ENCODE data around the gene ZNF521.

Gene ZNF521

DNA sequence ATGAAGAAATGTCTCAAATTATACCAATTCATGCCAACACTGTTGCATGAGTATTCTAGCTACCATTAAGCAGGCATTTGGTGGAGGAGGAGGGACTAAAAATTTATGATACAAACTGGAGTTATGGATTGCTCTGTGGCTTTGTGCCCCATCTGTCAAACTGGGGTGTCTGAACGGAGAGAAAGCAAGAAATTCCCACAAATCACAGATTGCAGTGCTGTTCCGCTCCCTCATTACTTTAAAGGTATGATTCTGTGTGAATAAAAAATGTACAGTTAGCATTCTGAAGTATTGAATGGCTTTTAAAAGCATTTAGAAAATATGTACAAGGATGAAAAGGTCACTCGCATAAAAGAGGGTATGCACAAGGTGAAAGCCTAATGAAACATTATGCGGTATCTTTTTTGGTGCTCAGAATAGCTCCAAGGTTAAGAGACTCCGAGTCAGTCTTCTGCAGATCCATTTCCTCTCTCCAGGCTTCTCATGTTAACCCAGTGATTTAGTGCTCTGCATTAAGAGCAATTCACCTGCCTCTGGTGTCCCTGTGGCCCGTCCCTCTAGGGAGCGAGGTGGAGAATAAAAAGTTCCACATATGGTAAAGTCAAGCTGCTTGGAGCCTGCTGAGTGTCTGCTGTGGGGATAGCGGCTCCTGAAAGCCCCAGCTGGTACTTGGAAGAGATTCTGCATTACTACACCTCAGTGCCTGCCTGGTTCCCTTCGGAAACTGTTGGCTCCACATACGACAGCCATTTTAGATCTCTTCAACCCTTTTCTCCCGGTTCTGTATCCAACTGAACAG, 184.2 kb downstream of the ZNF521 start:
- DNase-seq (ENCODE audit: low read depth in 2 of 2), result no peak

DNA sequence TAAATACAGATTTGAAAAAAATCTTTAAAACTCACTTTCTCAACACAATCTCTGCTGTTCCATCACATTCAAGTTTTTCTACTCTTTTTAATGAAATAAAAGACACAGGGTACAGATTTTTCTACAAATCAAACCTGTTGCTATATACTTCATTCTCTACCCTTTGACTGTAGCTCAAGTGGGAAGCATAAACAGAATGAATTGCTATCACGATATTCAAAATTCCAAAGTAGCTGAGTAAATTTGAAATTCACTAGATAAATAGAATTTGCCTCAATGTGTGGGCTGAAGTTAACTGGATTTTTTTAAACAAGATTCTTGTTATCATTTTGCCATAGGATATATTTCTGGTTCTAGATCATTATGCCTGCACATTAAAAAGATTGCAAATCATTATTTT, 185.9 kb downstream of the ZNF521 start:
- DNase-seq (ENCODE audit: low read depth in 2 of 2), result no peak

- DNase-seq (ENCODE audit: low read depth in 2 of 2), result no peak
Measured at GRCh38 chr18:25164848-25165811, 186.8 kb downstream of the ZNF521 start.

DNA sequence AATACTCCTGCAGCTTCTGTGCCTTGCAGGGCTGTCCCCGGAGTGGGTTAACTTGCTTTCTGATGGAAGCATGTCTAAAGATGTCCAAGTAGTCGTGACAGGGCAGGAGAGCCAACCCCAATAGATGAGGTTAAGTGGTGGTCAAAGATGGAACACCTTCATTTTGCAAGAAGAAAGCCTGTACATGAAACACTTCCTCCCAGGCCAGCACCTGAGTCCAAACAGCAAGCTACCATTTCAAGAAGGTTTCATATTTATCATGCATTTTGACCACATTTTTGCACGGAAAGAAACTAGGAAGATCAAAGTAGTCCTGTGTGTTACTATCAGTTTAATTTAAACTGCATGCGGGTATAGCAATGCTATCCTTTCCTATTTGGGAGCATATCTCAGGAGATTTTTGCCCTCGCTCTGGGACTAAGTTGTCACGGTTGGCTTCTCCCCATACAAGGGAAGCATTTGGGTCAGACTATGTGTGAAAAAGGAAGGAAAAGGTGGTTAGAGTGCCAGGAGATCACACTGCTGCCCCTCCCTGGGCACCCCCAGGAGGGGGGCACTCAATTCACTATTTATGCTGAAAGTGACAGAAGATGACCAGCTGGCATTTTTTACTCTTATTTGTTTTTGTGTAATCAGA, 187.6 kb downstream of the ZNF521 start:
- DNase-seq (ENCODE audit: low read depth in 2 of 2), result no peak

DNA sequence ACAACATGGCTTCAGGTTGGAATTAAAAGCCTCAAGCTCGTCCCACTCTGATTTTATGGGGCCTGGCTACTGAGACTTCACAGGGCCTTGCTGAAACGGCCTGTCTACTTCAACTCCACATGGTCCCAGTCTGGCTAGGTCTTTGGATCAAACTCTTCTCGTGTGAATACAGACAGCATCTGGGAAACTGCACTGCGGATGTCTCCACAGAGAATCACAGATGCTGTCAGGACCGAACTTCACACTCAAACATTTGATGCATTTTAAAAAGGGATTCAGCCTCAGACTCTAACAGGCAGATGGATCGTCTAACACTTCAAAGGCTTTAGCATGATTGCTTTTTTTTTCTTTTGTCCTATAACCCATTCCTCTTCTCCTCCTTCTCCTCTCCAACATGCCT, 198.5 kb downstream of the ZNF521 start:
- no peak for DNase-seq (ENCODE audit: low read depth in 2 of 2)

DNA sequence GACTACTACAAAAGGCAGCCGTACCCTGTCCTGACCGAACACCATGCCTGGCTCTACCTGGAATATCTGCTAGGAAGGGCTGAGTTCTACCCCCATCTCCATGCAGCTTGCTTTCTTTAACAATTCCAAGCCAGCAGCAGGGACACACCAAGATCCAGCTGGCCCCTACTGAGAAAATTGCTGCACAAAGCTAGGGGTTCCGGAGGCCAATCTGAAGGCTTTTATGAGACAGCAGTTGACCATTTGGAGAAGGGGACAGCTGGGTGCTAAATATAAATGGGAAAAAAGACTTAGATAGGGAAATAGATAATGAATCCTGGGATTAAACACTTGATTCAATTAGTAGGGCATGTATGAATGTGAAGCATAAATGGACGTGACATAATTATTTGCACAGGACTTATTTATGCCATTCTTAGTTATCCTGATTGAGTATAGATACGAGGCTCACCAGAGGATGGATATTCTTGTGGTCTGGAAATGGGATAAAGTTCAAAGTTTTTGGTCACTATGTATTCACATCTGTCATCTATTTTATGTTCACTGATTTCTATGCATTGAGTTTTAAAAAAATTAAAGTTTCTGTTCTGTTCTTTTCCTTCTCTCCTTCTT, 204.0 kb downstream of the ZNF521 start:
- DNase-seq (ENCODE audit: low read depth in 2 of 2), result no peak

DNA sequence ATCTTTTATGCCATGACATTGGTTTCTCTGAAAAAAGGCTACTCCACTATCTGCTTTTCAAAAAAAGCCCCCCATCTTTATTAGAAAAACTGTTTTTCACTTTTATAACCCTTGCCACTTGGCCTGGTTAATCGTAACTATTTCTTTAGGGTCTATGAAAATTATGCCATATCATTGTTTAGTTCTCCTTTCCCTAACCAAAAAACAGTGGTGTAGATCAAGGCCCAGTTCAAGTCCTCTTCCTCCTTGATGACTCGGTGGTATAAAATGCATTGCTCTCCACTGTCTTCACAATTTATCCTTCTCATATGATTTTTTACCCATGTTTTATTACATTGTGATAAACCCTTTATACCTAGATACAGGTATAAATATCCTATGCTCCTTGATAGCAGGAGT, 205.5 kb downstream of the ZNF521 start:
- no peak for DNase-seq (ENCODE audit: low read depth in 2 of 2)

- no peak for DNase-seq (ENCODE audit: low read depth in 2 of 2)
Measured at GRCh38 chr18:25145731-25146511, 206.0 kb downstream of the ZNF521 start.

GRCh38 chr18:25144820-25145219, 207.1 kb downstream of the ZNF521 start:
- no peak for DNase-seq (ENCODE audit: low read depth in 2 of 2)

- no peak for DNase-seq (ENCODE audit: low read depth in 2 of 2)
Measured at GRCh38 chr18:25141886-25142285, 210.1 kb downstream of the ZNF521 start.

DNA sequence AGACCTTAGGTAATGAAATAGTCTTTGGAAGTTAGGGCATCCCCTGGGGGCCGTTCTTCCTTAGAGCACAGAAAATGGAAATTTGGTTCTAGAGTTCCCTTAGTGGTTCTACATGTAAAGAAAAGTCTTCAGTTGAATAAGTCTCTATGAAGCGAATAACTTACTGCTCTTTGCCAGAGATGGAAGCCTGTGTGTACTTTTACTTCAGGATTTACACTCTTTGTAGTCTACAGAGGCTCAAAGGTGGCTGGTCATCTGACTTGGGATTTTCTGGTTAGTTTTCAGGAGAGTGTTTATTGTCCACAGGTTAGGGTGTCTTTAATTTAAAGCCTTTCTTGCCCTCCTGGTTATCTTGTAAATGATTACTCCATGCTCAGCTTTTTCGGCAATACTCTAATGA, 210.6 kb downstream of the ZNF521 start:
- DNase-seq (ENCODE audit: low read depth in 2 of 2), result no peak

- DNase-seq (ENCODE audit: low read depth in 2 of 2), result no peak
Measured at GRCh38 chr18:25140962-25141308, 211.0 kb downstream of the ZNF521 start.

DNA sequence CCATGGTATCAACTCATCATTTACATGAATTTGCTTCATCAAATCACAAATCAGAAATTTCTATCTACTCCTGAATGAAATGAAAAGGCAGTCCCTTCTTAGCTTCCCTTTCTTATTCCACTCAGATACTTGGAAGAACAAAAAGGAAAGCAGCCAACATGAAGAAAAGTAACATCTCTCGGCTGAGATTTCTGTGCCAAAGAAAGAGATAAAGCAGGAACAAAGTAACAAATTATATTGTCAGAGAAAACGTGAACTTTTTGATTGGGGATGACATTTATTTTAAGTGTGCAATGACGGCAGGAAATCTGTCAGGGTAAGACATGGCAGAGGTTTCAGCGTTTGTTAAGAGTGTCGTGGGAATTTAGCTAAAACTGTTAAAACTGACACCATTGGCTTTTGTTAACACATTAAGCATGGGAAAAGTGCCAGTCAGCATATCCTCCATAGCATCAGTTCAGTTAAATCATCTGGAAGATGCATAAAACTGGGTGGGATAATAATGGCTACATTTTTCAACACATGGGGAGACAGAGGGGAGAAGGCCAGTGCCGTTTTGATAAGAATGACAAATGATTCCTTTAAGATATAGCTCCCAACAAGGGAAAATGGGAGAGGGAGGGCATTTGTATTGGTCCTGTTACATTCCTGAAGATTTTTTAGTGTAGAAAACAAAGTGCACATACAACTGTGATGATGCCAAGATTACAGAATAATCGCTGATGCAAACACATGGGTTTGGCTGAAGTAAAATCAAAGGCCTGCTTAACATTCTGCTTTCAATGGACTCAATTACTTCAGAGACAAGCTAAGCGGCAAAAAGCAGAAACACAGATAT, 211.6 kb downstream of the ZNF521 start:
- no peak for DNase-seq (ENCODE audit: low read depth in 2 of 2)

- DNase-seq (ENCODE audit: low read depth in 2 of 2), result no peak
Measured at GRCh38 chr18:25137197-25137472, 214.8 kb downstream of the ZNF521 start.

GRCh38 chr18:25136416-25137196, 215.4 kb downstream of the ZNF521 start:
- no peak for DNase-seq (ENCODE audit: low read depth in 2 of 2)

DNA sequence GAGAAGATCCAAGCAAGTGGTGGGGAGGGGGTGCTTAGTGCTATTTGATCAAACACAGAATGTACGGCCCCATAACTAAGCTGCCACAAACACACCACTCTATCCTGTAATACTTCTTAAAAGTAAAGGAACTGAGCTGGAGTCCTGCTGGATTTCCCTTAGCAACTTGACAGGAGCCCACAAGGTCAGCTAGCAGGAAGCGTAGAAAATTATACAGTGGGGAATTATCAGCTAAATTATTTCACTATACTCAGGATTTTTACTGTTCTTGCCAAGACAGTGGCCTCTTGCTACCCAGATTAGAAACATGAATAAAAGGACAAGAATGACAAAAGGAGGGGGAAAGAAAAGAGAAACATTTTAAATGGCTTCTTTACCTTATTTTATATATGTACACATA, 217.1 kb downstream of the ZNF521 start:
- no peak for DNase-seq (ENCODE audit: low read depth in 2 of 2)

- no peak for DNase-seq (ENCODE audit: low read depth in 2 of 2)
Measured at GRCh38 chr18:25133879-25134278, 218.1 kb downstream of the ZNF521 start.

GRCh38 chr18:25132786-25133496, 219.0 kb downstream of the ZNF521 start:
- no peak for DNase-seq (ENCODE audit: low read depth in 2 of 2)

- no peak for DNase-seq (ENCODE audit: low read depth in 2 of 2)
Measured at GRCh38 chr18:25126751-25127150, 225.2 kb downstream of the ZNF521 start.
